ENCODE results near the gene MLLT10. TPM values are rescaled to one million over a fixed set of nuclear protein-coding genes. Genes with fewer than 3 reads are reported as not detected.
A peak's percentile ranks its signal among the peaks of the same experiment; 100 is the strongest.

Gene MLLT10
- total and polyA plus RNA-seq, 10 of the 15 experiments (the other 5 are each of a cell fraction or from before 2014, with no cell fraction given) = 8.7 to 61.1 (median 28.5) TPM

DNA sequence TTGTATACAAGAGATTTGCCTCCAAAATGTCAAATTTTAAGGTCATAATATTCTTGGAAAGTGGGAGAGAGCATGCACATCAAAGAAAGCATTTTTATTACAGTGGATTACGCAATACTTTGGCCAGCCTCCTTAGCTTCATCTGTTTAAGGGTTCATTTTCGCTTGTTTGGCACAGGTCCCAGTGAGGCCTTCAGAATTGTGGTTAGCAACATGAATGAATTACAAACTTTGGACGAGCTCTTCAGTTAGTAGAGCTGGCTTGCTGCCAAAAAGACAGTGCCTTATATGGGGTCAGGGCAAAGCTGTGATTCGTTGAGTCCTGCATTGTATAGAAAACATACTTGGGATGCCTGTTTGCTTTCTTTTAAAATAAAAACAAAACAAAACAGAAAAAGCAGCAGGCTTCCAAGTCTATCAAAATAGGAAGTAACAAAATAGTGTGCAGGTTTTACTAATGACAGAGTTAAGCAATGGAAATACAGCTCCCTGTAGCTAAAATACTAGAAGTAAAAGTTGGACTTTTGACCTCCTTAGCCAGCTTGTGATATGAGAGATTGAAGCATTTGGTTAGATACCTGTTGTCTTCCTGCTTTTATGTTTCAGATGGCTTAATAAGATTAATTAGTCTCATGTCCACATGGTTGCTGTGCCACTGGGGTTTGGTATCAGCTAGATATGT, 190.8 kb downstream of the MLLT10 start (continued):
- TF ChIP-seq, protein P1, sequence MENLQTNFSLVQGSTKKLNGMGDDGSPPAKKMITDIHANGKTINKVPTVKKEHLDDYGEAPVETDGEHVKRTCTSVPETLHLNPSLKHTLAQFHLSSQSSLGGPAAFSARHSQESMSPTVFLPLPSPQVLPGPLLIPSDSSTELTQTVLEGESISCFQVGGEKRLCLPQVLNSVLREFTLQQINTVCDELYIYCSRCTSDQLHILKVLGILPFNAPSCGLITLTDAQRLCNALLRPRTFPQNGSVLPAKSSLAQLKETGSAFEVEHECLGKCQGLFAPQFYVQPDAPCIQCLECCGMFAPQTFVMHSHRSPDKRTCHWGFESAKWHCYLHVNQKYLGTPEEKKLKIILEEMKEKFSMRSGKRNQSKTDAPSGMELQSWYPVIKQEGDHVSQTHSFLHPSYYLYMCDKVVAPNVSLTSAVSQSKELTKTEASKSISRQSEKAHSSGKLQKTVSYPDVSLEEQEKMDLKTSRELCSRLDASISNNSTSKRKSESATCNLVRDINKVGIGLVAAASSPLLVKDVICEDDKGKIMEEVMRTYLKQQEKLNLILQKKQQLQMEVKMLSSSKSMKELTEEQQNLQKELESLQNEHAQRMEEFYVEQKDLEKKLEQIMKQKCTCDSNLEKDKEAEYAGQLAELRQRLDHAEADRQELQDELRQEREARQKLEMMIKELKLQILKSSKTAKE (IDR thresholded peaks at IDR 0.05; ENCODE audit: low read depth, poor library complexity, severe bottlenecking) = peak; percentile 85
- TF ChIP-seq ATF7 (IDR thresholded peaks at IDR 0.05; ENCODE audit: low read depth) (peak; percentile 38; the same call in 1 of the 2 replicates), SMAD1 (IDR thresholded peaks at IDR 0.05; ENCODE audit: low read depth, partially characterized antibody) (peak; percentile 99), TCF7 (IDR thresholded peaks at IDR 0.05; ENCODE audit: borderline replicate concordance) (0 out of 2 replicates have a peak, but pooled peaks have one; percentile 17), RUNX3 (IDR thresholded peaks at IDR 0.05; ENCODE audit: low read length) (peak; percentile 87)

GRCh38 chr10:21726601-21727225, 192.7 kb downstream of the MLLT10 start:
- WGBS (ENCODE audit: insufficient coverage, insufficient replicate concordance, low lambda C conversion rate, missing lambda C conversion rate) = 96% methylated on average over 3 of the region's 3 CpGs
- CTCF ChIA-PET = no interaction called here
- Histone ChIP-seq H3K27ac (ENCODE audit: control insufficient read depth, insufficient read depth) (no peak overlapping the region), H3K9me3 (replicated peaks; ENCODE audit: control insufficient read depth, insufficient read depth, low read length) (no peaks in the 10 kb centered on the region), H3K4me1 (ENCODE audit: control insufficient read depth, insufficient read depth, low read length) (peaks cover 11% of the 10 kb centered on the region), H3K27me3 (replicated peaks in 1 of 2; ENCODE audit: control insufficient read depth in 2 of 2, insufficient read depth in 2 of 2, low read length in 1 of 2) (no peaks in the 10 kb centered on the region), H3K4me3 (no peak overlapping the region), H3K4me2 (ENCODE audit: control insufficient read depth, insufficient read depth) (no peak overlapping the region), H3K36me3 (ENCODE audit: control insufficient read depth in 2 of 2, insufficient read depth in 2 of 2, low read length in 1 of 2) (peaks cover 1 to 7% of the 10 kb centered on the region in 2 experiments; a peak in 3 of 4 replicates), H3K79me2 (ENCODE audit: control insufficient read depth, insufficient read depth, low read length) (no peaks in the 10 kb centered on the region), H2AFZ (ENCODE audit: control insufficient read depth, low read depth, low read length) (no peak overlapping the region), H4K20me1 (ENCODE audit: control insufficient read depth, insufficient read depth) (no peaks in the 10 kb centered on the region), H3K9ac (ENCODE audit: control insufficient read depth, insufficient read depth, low read length) (no peak overlapping the region)
- FAIRE-seq (no peak), DNase-seq (ENCODE audit: low read depth, low spot score) (no peak), ATAC-seq (no peak)
- POLR2A ChIA-PET = no interaction called here
- in situ Hi-C loops (cut with MboI) = loop anchor here (5.0 to 25.0 kb wide), 3 partner anchors 229 to 864 kb away; no protein-coding TSS in a partner anchor
- intact Hi-C loops (cut with micrococcal nuclease; ENCODE audit: unreplicated experiment) = no loop called here
- RAD21 ChIA-PET (ENCODE audit: unreplicated experiment) = interaction anchor here (0.6 to 0.9 kb wide), 2 partner anchors 9 to 234 kb away, joined by 3 read pairs; no protein-coding TSS in a partner anchor
- BruUV-seq (replicated peaks) = no TSS peak
- SMC1A ChIA-PET (ENCODE audit: uncharacterized antibody, unreplicated experiment) = interaction anchor here (0.7 to 1.8 kb wide), 2 partner anchors 33 to 190 kb away, joined by 3 to 4 read pairs; no protein-coding TSS in a partner anchor
- no peak for TF ChIP-seq CHD4 (IDR thresholded peaks at IDR 0.05)
- TF ChIP-seq, protein P2, sequence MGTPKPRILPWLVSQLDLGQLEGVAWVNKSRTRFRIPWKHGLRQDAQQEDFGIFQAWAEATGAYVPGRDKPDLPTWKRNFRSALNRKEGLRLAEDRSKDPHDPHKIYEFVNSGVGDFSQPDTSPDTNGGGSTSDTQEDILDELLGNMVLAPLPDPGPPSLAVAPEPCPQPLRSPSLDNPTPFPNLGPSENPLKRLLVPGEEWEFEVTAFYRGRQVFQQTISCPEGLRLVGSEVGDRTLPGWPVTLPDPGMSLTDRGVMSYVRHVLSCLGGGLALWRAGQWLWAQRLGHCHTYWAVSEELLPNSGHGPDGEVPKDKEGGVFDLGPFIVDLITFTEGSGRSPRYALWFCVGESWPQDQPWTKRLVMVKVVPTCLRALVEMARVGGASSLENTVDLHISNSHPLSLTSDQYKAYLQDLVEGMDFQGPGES (IDR thresholded peaks at IDR 0.05) = no peak
- TF ChIP-seq KAT2A (conservative IDR thresholded peaks at IDR 0.05; ENCODE audit: control insufficient read depth, low read depth, low read length) = no peak
- TF ChIP-seq NRF1 (conservative IDR thresholded peaks at IDR 0.05; ENCODE audit: low read depth, low read length) = no peak
- no peak for TF ChIP-seq ASH2L (IDR thresholded peaks at IDR 0.05; ENCODE audit: borderline replicate concordance, low read depth)
- TF ChIP-seq, protein P3, sequence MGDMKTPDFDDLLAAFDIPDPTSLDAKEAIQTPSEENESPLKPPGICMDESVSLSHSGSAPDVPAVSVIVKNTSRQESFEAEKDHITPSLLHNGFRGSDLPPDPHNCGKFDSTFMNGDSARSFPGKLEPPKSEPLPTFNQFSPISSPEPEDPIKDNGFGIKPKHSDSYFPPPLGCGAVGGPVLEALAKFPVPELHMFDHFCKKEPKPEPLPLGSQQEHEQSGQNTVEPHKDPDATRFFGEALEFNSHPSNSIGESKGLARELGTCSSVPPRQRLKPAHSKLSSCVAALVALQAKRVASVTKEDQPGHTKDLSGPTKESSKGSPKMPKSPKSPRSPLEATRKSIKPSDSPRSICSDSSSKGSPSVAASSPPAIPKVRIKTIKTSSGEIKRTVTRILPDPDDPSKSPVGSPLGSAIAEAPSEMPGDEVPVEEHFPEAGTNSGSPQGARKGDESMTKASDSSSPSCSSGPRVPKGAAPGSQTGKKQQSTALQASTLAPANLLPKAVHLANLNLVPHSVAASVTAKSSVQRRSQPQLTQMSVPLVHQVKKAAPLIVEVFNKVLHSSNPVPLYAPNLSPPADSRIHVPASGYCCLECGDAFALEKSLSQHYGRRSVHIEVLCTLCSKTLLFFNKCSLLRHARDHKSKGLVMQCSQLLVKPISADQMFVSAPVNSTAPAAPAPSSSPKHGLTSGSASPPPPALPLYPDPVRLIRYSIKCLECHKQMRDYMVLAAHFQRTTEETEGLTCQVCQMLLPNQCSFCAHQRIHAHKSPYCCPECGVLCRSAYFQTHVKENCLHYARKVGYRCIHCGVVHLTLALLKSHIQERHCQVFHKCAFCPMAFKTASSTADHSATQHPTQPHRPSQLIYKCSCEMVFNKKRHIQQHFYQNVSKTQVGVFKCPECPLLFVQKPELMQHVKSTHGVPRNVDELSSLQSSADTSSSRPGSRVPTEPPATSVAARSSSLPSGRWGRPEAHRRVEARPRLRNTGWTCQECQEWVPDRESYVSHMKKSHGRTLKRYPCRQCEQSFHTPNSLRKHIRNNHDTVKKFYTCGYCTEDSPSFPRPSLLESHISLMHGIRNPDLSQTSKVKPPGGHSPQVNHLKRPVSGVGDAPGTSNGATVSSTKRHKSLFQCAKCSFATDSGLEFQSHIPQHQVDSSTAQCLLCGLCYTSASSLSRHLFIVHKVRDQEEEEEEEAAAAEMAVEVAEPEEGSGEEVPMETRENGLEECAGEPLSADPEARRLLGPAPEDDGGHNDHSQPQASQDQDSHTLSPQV (IDR thresholded peaks at IDR 0.05) = no peak
- no peak for TF ChIP-seq SMAD1 (IDR thresholded peaks at IDR 0.05; ENCODE audit: low read depth, partially characterized antibody)

Data from GM12878 (cell line).